NT2/D1 (cell line): ENCODE results near the gene GPR132.

Source experiments
- SUZ12 ChIP-seq: IDR thresholded peaks from 2 replicates; pipeline ENCODE4 v1.6.1; 2011; ENCODE audit not compliant: insufficient read length, insufficient read depth; ENCODE audit errors: extremely low read depth
- YY1 ChIP-seq: IDR thresholded peaks from 2 replicates; pipeline ENCODE4 v1.6.1; 2011; ENCODE audit not compliant: insufficient read length, insufficient read depth
- ZNF274 ChIP-seq: IDR thresholded peaks from 2 replicates; pipeline ENCODE4 v1.6.1; 2011; ENCODE audit warnings: mild to moderate bottlenecking, low read depth, low read length

DNA sequence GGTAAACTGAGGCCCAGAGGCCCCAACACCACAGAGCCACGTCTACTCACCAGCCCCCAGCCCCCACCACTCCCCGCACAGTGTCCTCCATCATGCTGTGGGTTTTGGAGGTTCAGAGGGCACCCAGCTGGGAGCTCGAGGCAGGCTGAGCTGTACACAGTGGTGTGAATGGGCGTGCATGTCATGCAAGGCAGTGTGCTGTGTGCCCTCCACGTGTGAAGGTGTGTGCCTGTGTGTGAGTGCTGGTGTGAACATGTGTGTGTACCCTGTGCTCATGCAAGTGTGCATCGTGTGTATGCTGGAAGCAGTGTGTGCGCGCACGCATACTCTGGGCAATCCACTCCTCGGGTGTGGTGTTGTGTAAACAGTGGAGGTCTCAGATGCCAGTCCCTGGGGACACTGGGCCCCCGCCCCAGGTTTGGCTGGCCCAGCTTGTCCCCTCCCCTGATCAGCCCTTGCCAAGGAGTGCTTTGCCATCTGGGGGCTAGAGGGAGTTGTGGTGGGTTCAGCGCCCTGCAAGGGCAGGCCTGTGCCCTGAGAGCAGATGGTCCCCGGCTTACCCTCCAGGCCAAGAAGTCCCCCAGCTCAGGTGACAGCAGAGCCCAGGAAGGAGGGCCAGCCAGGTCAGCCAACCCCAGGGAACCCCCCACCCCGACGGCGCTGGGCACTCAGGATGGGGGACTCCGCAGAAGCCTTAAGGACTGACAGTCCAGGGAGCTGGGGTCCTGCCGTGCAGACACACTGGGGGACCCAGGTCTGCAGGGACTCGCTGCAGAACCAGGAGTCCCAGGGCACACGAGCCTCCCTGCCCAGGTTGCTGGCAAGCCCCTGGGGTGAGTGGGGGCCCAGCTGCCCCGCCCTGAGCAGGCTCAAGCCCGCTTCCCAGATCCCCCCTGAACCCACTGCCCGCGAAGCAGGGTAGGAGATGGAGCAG lies 23.8 kb upstream of the GPR132 start:
- TF ChIP-seq ZNF274 (no peak), YY1 (no peak), SUZ12 (no peak)
